ENCODE measurements around the gene PRELID2.

- TF ChIP-seq EZH2 (IDR thresholded peaks at IDR 0.05; ENCODE audit: low read length) (no peak), CTCF (optimal IDR thresholded peaks at IDR 0.05 in 1 of 3, IDR thresholded peaks at IDR 0.05 in 1 of 3, conservative IDR thresholded peaks at IDR 0.05 in 1 of 3; ENCODE audit: extremely low read depth in 1 of 3, insufficient read depth in 2 of 3, low read length in 3 of 3) (no peak)
Measured at GRCh38 chr5:145838276-145838675, 3.1 kb upstream of the PRELID2 start.
